BJ (cell line): ENCODE measurements around the gene ACTL7B. TPM values are rescaled to one million over a fixed set of nuclear protein-coding genes. Genes with fewer than 3 reads are reported as not detected.
"Not testable (repeated sequence)": the region's sequence is repeated elsewhere in the genome, so short reads cannot be mapped to it uniquely, and the experiment has no call there.

Source experiments
- CTCF ChIA-PET: fragments of 350-600 bp; formaldehyde crosslinking; extraction: SDS; loops from one replicate; lab custom pipeline; 2021; ENCODE audit warnings: antibody characterized with exemption, inconsistent platforms; lab: Yijun Ruan, JAX
- POLR2A ChIA-PET: fragments of 300-600 bp; sonication (Branson Sonifier 250); formaldehyde crosslinking; extraction: SDS; loops from one replicate; lab custom pipeline; 2021; ENCODE audit warnings: antibody characterized with exemption; lab: Charles Lee
- DNase-seq: peaks from one replicate; pipeline ENCODE4 v3.0.0-alpha.2; 2011; ENCODE audit warnings: low read depth
- H3K27me3 ChIP-seq: 2 replicates; pipeline ENCODE4 v1.6.0; 2011; ENCODE audit warnings: low read length; ENCODE audit not compliant: control insufficient read depth, insufficient read depth
- H3K36me3 ChIP-seq: 2 replicates; pipeline ENCODE4 v1.5.1; 2011; ENCODE audit warnings: low read length; ENCODE audit not compliant: control insufficient read depth, insufficient read depth
- H3K4me3 ChIP-seq: 2 replicates; pipeline ENCODE4 v1.5.1; 2011; ENCODE audit warnings: low read depth, mild to moderate bottlenecking, control low read depth, low read length
- polyA plus RNA-seq: library from polyadenylated mRNA; depleted of rRNA; stranded (reverse); fragments of >200 nt; gene quantifications from 2 replicates; pipeline ENCODE4 v1.2.3, GENCODE V29; 2011
- TF ChIP-seq, protein P1 (sequence below): IDR thresholded peaks from 2 replicates; pipeline ENCODE4 v1.5.1; 2011; ENCODE audit warnings: low read depth, mild to moderate bottlenecking, control low read depth, inconsistent platforms, low read length, moderate library complexity; ENCODE audit not compliant: insufficient read depth

The ACTL7B gene
- polyA plus RNA-seq, 1 experiment = not detected

DNA sequence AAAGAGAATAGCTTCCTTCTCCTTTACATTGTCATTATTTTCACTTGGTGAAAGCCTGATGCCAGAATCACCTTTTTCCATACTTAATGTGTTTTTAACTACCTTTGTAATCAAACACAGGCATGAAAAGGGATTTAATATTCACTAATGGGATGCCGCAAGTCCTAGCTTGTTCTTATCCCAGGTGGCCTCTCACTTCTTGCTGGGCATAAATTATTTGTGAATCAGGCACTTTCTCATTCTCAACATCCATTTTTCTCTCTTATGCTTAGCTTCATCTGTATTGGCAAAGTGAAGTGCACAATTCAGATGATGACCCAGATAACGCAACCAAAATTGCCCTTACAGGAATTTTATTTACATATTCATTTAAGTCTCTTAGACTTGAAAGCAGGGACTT is 10.9 kb downstream of the ACTL7B start:
- H3K36me3 ChIP-seq = no peaks in the 10 kb centered on the region
- ChIA-PET POLR2A (no interaction called here), CTCF (no interaction called here)
- DNase-seq = no peak
- no peak overlapping the region for H3K4me3 ChIP-seq
- TF ChIP-seq, protein P1, sequence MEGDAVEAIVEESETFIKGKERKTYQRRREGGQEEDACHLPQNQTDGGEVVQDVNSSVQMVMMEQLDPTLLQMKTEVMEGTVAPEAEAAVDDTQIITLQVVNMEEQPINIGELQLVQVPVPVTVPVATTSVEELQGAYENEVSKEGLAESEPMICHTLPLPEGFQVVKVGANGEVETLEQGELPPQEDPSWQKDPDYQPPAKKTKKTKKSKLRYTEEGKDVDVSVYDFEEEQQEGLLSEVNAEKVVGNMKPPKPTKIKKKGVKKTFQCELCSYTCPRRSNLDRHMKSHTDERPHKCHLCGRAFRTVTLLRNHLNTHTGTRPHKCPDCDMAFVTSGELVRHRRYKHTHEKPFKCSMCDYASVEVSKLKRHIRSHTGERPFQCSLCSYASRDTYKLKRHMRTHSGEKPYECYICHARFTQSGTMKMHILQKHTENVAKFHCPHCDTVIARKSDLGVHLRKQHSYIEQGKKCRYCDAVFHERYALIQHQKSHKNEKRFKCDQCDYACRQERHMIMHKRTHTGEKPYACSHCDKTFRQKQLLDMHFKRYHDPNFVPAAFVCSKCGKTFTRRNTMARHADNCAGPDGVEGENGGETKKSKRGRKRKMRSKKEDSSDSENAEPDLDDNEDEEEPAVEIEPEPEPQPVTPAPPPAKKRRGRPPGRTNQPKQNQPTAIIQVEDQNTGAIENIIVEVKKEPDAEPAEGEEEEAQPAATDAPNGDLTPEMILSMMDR = no peak
- 0 out of 2 replicates have a peak, but pooled peaks cover 1% of the 10 kb centered on the region for H3K27me3 ChIP-seq

DNA sequence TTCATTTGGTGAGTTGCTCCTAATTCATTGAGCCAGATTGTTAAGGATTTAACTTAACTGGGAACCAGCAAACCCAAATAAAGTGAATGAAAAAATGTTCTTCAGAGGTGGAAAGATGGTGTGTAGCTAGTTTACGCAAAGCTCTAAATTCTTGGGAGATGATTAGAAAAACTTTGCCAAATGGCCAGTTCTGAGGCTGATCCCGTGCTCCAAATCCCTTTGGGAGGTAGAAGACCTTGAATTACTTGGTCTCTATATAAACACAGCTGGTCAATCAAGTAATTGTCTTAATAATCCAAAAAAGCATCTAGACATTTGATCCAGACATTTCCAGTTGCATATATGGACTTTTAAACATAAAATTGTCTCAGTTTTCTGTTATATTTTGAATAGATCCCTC is 11.4 kb downstream of the ACTL7B start:
- no peak overlapping the region for H3K4me3 ChIP-seq
- POLR2A ChIA-PET = interaction anchor here (0.6 kb wide), 1 partner anchor 248 kb away, joined by 10 read pairs; no protein-coding TSS in a partner anchor
- TF ChIP-seq, protein P1 = no peak
- no peak for DNase-seq
- CTCF ChIA-PET = no interaction called here
- H3K27me3 ChIP-seq = 0 out of 2 replicates have a peak, but pooled peaks cover 1% of the 10 kb centered on the region
- no peaks in the 10 kb centered on the region for H3K36me3 ChIP-seq

DNA sequence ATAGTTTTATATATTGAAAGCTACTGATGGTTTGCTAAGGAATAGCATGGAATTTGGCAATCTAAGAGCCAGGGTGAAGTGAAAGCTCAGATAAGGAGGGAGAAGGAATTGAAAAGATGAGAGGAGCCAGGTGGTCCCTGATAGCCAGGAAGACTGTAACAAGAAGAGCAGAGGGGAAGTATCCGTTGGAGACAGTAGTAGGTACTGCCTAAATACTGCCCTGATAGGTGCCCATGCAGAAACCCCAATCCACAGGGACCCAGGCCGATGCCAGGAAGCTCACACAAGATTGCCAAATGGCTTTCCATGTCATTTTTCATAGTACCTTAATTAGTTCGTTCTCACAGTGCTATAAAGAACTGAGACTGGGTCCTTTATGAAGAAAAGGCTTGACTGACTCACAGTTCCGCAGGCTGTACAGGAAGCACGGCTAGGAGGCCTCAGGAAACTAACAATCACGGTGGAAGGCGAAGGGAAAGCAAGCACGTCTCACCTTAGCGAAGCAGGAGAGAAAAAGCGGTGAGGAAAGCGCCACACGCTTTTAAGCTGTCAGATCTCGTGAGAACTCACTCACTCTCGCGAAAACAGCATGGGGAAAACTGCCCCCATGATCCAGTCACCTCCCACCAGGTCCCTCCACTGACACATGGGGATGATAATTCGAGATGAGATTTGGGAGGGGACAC is 13.0 kb downstream of the ACTL7B start:
- CTCF ChIA-PET = no interaction called here
- DNase-seq = no peak
- POLR2A ChIA-PET = no interaction called here
- no peak overlapping the region for H3K4me3 ChIP-seq
- TF ChIP-seq, protein P1 = no peak
- H3K36me3 ChIP-seq = no peaks in the 10 kb centered on the region
- 0 out of 2 replicates have a peak, but pooled peaks cover 1% of the 10 kb centered on the region for H3K27me3 ChIP-seq

DNA sequence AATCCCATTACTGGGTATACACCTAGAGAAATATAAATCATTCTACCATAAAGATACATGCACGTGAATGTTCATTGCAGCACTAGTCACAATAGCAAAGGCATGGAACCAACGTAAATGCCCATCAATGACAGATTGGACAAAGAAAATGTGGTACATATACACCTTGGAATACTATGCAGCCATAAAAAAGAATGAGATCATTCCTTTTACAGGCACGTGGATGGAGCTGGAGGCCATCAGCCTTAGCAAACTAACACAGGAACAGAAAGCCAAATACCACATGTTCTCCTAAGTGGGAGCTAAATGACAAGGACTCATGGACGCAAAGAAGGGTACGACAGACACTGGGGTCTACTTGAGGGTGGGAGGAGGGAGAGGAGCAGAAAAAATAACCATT is 16.2 kb downstream of the ACTL7B start:
- H3K4me3 ChIP-seq, H3K27me3 ChIP-seq, H3K36me3 ChIP-seq, POLR2A ChIA-PET, CTCF ChIA-PET, DNase-seq: not testable (repeated sequence)

GRCh38 chr9:108838017-108838416 is 17.8 kb downstream of the ACTL7B start:
- Histone ChIP-seq H3K36me3 (no peaks in the 10 kb centered on the region), H3K27me3 (no peaks in the 10 kb centered on the region), H3K4me3 (no peak overlapping the region)
- CTCF ChIA-PET = no interaction called here
- TF ChIP-seq, protein P1 = no peak
- POLR2A ChIA-PET = no interaction called here
- no peak for DNase-seq
